Transverse colon (tissue), 4 donors: ENCODE results near the gene HDAC4. TPM values are rescaled to one million over a fixed set of nuclear protein-coding genes. Genes with fewer than 3 reads are reported as not detected.

Experiments used
- DNase-seq: peaks from one replicate; pipeline ENCODE4 v3.0.0-alpha.2; 2019
- H3K27ac ChIP-seq, 4 donors: fragments of 200-600 bp; sonication (generic); 2 replicates each; pipeline ENCODE4 v1.5.1; 2016 to 2018; ENCODE audit warnings: inconsistent platforms in 4 of 4
- H3K27me3 ChIP-seq: fragments of 200-600 bp; sonication (generic); 2 replicates; pipeline ENCODE4 v1.5.1; 2017; ENCODE audit warnings: inconsistent platforms
- H3K36me3 ChIP-seq, 4 donors: fragments of 200-600 bp; sonication (generic); 2 replicates each; pipeline ENCODE4 v1.5.1; 2017 to 2019; ENCODE audit warnings: inconsistent platforms in 4 of 4
- H3K4me1 ChIP-seq, 4 donors: fragments of 200-600 bp; sonication (generic); 2 replicates each; pipeline ENCODE4 v1.5.1; 2017 to 2020; ENCODE audit warnings: inconsistent platforms in 4 of 4
- H3K4me3 ChIP-seq, 4 donors: fragments of 200-600 bp; sonication (generic); 1 replicate in 1 of 4; 2 replicates in 3 of 4; pipeline versions ENCODE4 v1.5.1 to v1.6.1; 2017 to 2019; ENCODE audit warnings: inconsistent platforms in 4 of 4
- H3K9me3 ChIP-seq, 2 donors: fragments of 200-600 bp; sonication (generic); 2 replicates each; pipeline ENCODE4 v1.5.1; 2017 to 2019; ENCODE audit warnings: inconsistent platforms in 2 of 2
- CTCF ChIP-seq, 5 experiments: fragments of 200-600 bp in 3 of 5; fragments of 450-650 bp in 2 of 5; sonication (generic) in 3 of 5; IDR thresholded peaks; 1 replicate in 2 of 5; 2 replicates in 3 of 5; pipeline ENCODE4 v1.5.1; 2016 to 2017; ENCODE audit warnings: antibody characterized with exemption in 5 of 5, inconsistent platforms in 3 of 5, mild to moderate bottlenecking in 2 of 5, moderate library complexity in 1 of 5
- EP300 ChIP-seq: sonication (generic); formaldehyde crosslinking; IDR thresholded peaks from one replicate; pipeline ENCODE4 v1.6.1; 2017; ENCODE audit warnings: antibody characterized with exemption, low read depth
- POLR2A ChIP-seq: fragments of 450-650 bp; IDR thresholded peaks from one replicate; pipeline ENCODE4 v1.6.1; 2016; ENCODE audit warnings: antibody characterized with exemption, mild to moderate bottlenecking, moderate library complexity
- POLR2AphosphoS5 ChIP-seq, 3 donors: sonication (generic); formaldehyde crosslinking; IDR thresholded peaks; one replicate each; pipeline ENCODE4 v1.6.1; 2016; ENCODE audit warnings: antibody characterized with exemption in 3 of 3
- WGBS, 2 donors: methylation state at CpG; one replicate each; pipeline ENCODE4 v1.1.5; 2018; ENCODE audit warnings: low coverage in 1 of 2; 5-methylcytosine and 5-hydroxymethylcytosine counted together
- in situ Hi-C, 4 donors: fragments of 200-750 bp; cut with MboI; loops; one replicate each; pipeline versions ENCODE4 v1.15.0 to v1.15.1; 2017; ENCODE audit warnings: low sequenced_read_pairs in 3 of 4, low pct_ligation_motif_present in 1 of 4, low pct_unique_long_range_greater_than_20kb in 1 of 4
- intact Hi-C: fragments of 100-400 bp; cut with DNase I; formaldehyde crosslinking; loops from one replicate; pipeline ENCODE4 v1.15.1; 2023; ENCODE audit warnings: low total_unique reads
- total RNA-seq, 4 donors: library from RNA; depleted of rRNA; stranded (reverse); fragments of >200 nt; gene quantifications; one replicate each; pipeline ENCODE4 v1.1.0, GENCODE V29; 2016

Gene HDAC4
- total RNA-seq, 4 donors from 2014 or later, result 33.9 to 192 (median 112) TPM

GRCh38 chr2:239324456-239324855 lies 76.4 kb downstream of the HDAC4 start:
- Histone ChIP-seq H3K36me3 (no peaks in the 10 kb centered on the region), H3K4me1 (peaks cover 34 to 62% (median 50%) of the 10 kb centered on the region in 4 donors), H3K9me3 (no peaks in the 10 kb centered on the region), H3K4me3 (no peak overlapping the region), H3K27ac (peak overlapping the region; percentile 54 to 90 (median 82)), H3K27me3 (no peaks in the 10 kb centered on the region)
- DNase-seq, result no peak
- no peak for TF ChIP-seq POLR2AphosphoS5 (IDR thresholded peaks at IDR 0.05)
- no peak for TF ChIP-seq CTCF (IDR thresholded peaks at IDR 0.05)
- intact Hi-C loops, result no loop called here
- 74 to 93% methylated on average over 3 to 14 of the region's 14 CpGs for WGBS, 2 donors
- in situ Hi-C loops, result no loop called here

- no peak for DNase-seq
- H3K4me1 ChIP-seq, result peaks cover 30 to 63% (median 50%) of the 10 kb centered on the region in 4 donors
- H3K27ac ChIP-seq, result peak overlapping the region; percentile 54 to 90 (median 82)
- no peaks in the 10 kb centered on the region for H3K9me3 ChIP-seq
- intact Hi-C loops, result no loop called here
- 57 to 65% methylated on average over 3 to 14 of the region's 14 CpGs for WGBS, 2 donors
- no peaks in the 10 kb centered on the region for H3K36me3 ChIP-seq
- in situ Hi-C loops, result no loop called here
- no peak for TF ChIP-seq POLR2A
- no peak for TF ChIP-seq CTCF (IDR thresholded peaks at IDR 0.05)
- no peak for TF ChIP-seq POLR2AphosphoS5 (IDR thresholded peaks at IDR 0.05)
- TF ChIP-seq EP300, result no peak
- no peaks in the 10 kb centered on the region for H3K27me3 ChIP-seq
- no peak overlapping the region for H3K4me3 ChIP-seq
Observed at GRCh38 chr2:239323447-239323846, 77.4 kb downstream of the HDAC4 start.

- in situ Hi-C loops, result no loop called here
- Histone ChIP-seq H3K4me3 (no peak overlapping the region), H3K36me3 (no peaks in the 10 kb centered on the region), H3K27ac (peak overlapping the region; percentile 54 to 90 (median 82)), H3K27me3 (no peaks in the 10 kb centered on the region), H3K9me3 (no peaks in the 10 kb centered on the region), H3K4me1 (peaks cover 24 to 62% (median 46%) of the 10 kb centered on the region in 4 donors)
- TF ChIP-seq CTCF (IDR thresholded peaks at IDR 0.05), result no peak
- no peak for TF ChIP-seq POLR2A
- peak in 1 of 3 donors; percentile 16 for TF ChIP-seq POLR2AphosphoS5 (IDR thresholded peaks at IDR 0.05)
- no peak for TF ChIP-seq EP300
- intact Hi-C loops, result no loop called here
- WGBS, 2 donors, result 63% methylated on average over 14 of the region's 14 CpGs; no CpG with 5 or more reads in 1 of the 2 donors
- peak; percentile 70 for DNase-seq
Observed at GRCh38 chr2:239322416-239323086, 78.3 kb downstream of the HDAC4 start.

GRCh38 chr2:239321596-239322415 lies 79.0 kb downstream of the HDAC4 start:
- Histone ChIP-seq H3K27ac (peak overlapping the region; percentile 54 to 90 (median 82)), H3K9me3 (no peaks in the 10 kb centered on the region), H3K4me3 (no peak overlapping the region), H3K27me3 (no peaks in the 10 kb centered on the region), H3K36me3 (no peaks in the 10 kb centered on the region), H3K4me1 (peaks cover 23 to 61% (median 42%) of the 10 kb centered on the region in 4 donors)
- intact Hi-C loops, result no loop called here
- DNase-seq, result no peak
- in situ Hi-C loops, result no loop called here
- no peak for TF ChIP-seq POLR2AphosphoS5 (IDR thresholded peaks at IDR 0.05)
- WGBS, 2 donors, result 78 to 94% methylated on average over 4 to 9 of the region's 9 CpGs
